ENCODE data around the gene PNPLA5. TPM values are rescaled to one million over a fixed set of nuclear protein-coding genes. Genes with fewer than 3 reads are reported as not detected.

Gene PNPLA5
- total and polyA plus RNA-seq, 2 donors: not detected

DNA sequence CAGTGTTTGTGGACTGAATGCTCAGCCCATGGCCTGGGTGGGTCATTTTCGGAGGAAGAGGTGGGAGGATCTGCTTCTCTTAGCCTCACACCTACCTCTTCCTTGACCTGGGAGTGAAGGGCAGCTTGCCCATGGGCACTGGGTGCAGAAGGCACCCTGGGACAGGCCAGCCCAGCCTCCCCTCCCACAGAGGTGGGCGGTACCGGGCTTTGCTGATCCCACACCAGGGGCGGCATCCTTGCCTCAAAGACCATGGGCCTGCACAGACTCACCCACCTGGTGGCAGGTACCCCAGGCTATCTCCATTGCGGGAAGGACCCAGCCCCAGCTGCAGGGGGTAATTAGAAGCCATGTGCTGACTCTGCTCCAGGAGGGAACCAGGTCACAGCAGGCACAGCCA, 1.5 kb upstream of the PNPLA5 start:
- no peak for DNase-seq (ENCODE audit: extremely low spot score)
- 73% methylated on average over 5 of the region's 5 CpGs for WGBS
- Histone ChIP-seq H3K4me3 (ENCODE audit: low read depth, low read length) (no peak overlapping the region), H3K36me3 (ENCODE audit: insufficient read depth) (no peaks in the 10 kb centered on the region), H3K4me1 (ENCODE audit: insufficient read depth) (no peaks in the 10 kb centered on the region), H3K27ac (ENCODE audit: low read depth) (no peak overlapping the region)

DNA sequence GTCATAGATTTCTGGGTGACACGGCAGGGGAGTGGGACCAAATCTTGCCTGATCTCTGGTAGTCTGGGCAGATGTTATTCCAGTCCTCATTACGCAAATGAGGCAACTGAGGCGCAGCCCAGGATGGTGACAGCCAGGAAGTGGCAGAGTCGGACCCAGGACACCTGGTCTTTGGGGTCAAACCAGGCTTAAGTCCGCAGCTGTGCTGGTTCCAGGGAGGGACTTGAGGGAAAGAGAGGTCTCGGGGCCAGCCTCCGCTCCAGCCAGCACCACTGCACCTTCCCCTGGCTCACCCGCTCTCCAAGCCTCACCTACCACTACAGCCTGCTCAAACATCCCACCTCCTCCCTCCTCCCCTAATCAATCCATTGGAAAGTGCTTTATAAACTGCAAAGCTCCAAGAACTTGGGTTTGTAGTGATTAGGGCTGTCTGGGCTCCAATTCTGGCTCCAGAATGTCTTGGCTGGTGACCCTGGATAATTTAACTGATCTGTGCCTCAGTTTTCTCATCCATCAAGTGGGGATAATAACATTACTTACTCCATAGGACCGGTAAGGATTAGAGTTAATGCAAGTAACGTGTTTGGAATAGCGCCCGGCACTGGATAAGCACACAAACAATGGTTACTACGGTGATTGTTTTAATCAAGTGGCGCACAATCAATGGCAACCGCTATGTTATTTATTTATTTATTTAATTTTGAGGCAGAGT, 526 bp upstream of the PNPLA5 start:
- WGBS: 45% methylated on average over 15 of the region's 15 CpGs
- no peak overlapping the region for H3K4me3 ChIP-seq (ENCODE audit: low read depth, low read length)
- no peak for DNase-seq (ENCODE audit: extremely low spot score)
- no peaks in the 10 kb centered on the region for H3K4me1 ChIP-seq (ENCODE audit: insufficient read depth)
- no peaks in the 10 kb centered on the region for H3K36me3 ChIP-seq (ENCODE audit: insufficient read depth)
- H3K27ac ChIP-seq (ENCODE audit: low read depth): no peak overlapping the region

DNA sequence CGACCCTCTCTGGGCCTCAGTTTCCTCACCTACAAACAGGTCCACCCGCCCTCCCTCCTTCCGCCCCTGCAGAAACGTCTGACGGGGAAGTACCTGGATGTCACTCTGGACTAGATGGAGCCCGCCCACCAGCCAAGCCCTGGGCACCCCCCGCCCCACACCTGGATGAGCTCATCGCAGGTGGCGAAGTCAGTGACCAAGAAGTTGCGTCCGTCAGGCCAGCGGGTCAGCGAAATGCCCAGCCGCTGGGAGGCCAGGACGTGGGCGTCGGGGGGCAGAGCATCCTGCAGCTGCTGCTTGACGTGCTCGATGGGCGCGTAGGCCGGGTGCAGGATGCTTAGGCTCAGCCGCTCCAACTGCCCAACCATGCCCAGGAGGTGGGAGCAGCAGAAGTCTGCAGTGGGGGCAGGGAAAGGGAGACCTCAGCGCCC, 897 bp downstream of the PNPLA5 start:
- Histone ChIP-seq H3K4me3 (ENCODE audit: low read depth, low read length) (no peak overlapping the region), H3K4me1 (ENCODE audit: insufficient read depth) (no peaks in the 10 kb centered on the region), H3K27ac (ENCODE audit: low read depth) (no peak overlapping the region), H3K36me3 (ENCODE audit: insufficient read depth) (no peaks in the 10 kb centered on the region)
- 16% methylated on average over 24 of the region's 24 CpGs for WGBS
- DNase-seq (ENCODE audit: extremely low spot score): no peak

DNA sequence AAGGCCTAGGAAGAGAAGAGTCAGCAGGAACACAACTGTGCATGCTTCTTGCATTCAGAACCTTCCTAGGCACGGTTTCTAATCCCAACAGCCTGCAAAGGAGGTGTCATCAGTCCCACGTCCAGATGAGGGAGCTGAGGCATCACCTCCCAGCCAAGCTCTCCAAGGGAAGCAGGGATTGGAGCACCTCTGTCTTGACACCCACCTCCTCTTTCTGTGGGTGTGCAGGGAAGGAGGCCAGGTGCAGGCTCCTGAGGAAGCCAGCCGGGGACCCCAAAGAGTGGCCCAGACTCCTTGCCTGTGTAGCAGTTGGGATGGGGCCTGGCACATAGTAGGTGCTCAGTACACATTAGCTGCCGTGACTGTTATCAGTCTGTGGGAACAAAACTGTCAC, 2.0 kb downstream of the PNPLA5 start:
- no peaks in the 10 kb centered on the region for H3K36me3 ChIP-seq (ENCODE audit: insufficient read depth)
- 42% methylated on average over 4 of the region's 4 CpGs for WGBS
- DNase-seq (ENCODE audit: extremely low spot score): no peak
- no peaks in the 10 kb centered on the region for H3K4me1 ChIP-seq (ENCODE audit: insufficient read depth)
- H3K4me3 ChIP-seq (ENCODE audit: low read depth, low read length): no peak overlapping the region
- H3K27ac ChIP-seq (ENCODE audit: low read depth): no peak overlapping the region

DNA sequence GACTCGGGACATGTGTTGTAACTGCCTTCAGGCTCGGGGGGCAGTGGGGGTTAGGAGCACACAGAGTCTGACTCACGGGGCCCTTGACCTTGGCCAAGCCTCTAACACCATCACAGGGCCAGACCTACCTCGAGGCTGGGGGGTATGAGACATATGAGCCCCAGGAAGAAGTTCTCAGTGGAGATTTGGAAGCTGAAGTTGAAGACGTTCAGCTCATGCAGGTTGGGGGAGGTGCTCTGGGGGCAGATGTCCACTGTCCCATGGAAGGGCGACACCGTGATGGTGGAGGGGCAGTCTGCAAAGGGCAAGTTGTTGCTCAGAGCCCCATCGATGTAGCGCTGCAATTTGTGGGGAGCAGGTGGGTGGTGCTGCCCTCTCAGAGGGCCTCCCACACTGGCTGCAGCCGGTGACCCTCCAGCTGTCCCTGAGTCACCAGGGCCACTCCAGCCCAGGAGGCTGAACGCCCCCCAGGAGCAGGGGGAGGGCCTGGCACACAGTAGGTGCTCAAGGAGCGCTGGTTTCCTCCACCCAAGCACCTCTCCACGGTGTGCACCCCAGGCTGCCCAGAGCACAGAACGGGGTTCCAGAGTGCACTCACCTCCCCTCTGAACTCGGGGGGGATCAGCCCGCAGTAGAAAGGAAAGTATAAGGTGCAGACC, 2.5 kb downstream of the PNPLA5 start:
- WGBS: 75% methylated on average over 16 of the region's 16 CpGs
- no peak for DNase-seq (ENCODE audit: extremely low spot score)
- Histone ChIP-seq H3K27ac (ENCODE audit: low read depth) (no peak overlapping the region), H3K4me1 (ENCODE audit: insufficient read depth) (no peaks in the 10 kb centered on the region), H3K4me3 (ENCODE audit: low read depth, low read length) (no peak overlapping the region), H3K36me3 (ENCODE audit: insufficient read depth) (no peaks in the 10 kb centered on the region)

DNA sequence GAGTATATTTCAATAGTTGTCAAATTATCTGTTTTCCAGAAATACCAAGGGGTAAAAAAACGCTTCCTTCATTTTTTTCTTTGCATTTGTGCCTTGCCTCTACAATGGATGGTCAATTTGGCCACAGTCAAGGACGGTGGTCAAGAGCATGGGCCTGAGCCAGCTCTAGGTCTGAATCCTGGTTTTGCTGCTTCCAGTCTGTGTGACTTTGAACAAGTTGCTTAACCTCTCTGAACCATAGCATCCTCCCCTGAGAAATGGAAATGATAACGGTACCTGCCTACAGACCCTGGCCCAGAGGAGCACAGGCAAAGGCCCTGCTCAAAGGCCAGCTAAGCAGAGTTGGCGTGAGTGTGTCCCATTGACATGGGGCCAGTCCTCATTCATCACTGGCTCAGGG, 3.1 kb downstream of the PNPLA5 start:
- H3K36me3 ChIP-seq (ENCODE audit: insufficient read depth): no peaks in the 10 kb centered on the region
- no peak overlapping the region for H3K4me3 ChIP-seq (ENCODE audit: low read depth, low read length)
- WGBS: 82% methylated on average over 4 of the region's 4 CpGs
- no peak overlapping the region for H3K27ac ChIP-seq (ENCODE audit: low read depth)
- H3K4me1 ChIP-seq (ENCODE audit: insufficient read depth): no peaks in the 10 kb centered on the region
- no peak for DNase-seq (ENCODE audit: extremely low spot score)

DNA sequence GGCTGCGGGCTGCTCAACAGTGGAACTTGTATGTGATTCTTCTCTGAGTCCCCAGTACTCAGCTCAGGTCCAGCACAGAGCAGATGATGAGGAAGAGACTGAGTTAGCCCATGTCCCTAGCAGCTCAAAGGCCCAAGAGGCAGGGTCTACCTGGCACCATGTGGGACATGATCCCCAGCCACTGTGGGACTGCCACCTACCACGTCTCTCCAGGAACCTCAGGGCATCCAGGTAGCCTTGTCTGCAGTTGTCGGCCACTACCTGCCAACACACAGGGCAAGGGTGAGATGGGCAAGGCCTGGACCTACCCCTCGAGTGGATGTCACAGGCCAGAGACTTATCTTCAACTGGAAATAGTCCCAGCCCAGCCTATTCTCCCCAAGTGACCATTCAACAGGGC, 4.4 kb downstream of the PNPLA5 start:
- DNase-seq (ENCODE audit: extremely low spot score): no peak
- Histone ChIP-seq H3K4me1 (ENCODE audit: insufficient read depth) (no peaks in the 10 kb centered on the region), H3K27ac (ENCODE audit: low read depth) (no peak overlapping the region), H3K4me3 (ENCODE audit: low read depth, low read length) (no peak overlapping the region), H3K36me3 (ENCODE audit: insufficient read depth) (no peaks in the 10 kb centered on the region)
- WGBS: 72% methylated on average over 4 of the region's 4 CpGs

DNA sequence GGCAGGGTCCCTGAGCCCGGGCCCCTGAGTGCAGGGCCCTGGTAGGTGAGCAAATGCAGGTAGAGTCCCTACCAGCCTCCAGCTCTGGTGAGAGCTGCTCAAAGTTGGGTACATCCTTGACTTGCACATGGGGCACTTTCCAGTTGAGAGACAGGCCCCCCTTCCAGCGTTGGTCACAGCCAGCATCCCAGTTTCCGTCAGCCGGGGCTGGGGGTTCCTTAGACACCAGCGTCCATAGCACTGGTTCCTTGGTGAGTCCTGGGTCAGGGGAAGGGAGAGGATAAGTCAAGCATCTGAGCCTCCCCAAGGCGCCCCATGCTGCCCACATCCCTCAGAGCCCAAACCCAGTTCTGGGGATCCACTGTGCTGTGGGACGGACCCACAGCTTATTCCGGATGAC, 5.6 kb downstream of the PNPLA5 start:
- H3K4me1 ChIP-seq (ENCODE audit: insufficient read depth): no peaks in the 10 kb centered on the region
- DNase-seq (ENCODE audit: extremely low spot score): no peak
- H3K4me3 ChIP-seq (ENCODE audit: low read depth, low read length): no peak overlapping the region
- H3K36me3 ChIP-seq (ENCODE audit: insufficient read depth): no peaks in the 10 kb centered on the region
- H3K27ac ChIP-seq (ENCODE audit: low read depth): no peak overlapping the region
- 63% methylated on average over 8 of the region's 8 CpGs for WGBS

DNA sequence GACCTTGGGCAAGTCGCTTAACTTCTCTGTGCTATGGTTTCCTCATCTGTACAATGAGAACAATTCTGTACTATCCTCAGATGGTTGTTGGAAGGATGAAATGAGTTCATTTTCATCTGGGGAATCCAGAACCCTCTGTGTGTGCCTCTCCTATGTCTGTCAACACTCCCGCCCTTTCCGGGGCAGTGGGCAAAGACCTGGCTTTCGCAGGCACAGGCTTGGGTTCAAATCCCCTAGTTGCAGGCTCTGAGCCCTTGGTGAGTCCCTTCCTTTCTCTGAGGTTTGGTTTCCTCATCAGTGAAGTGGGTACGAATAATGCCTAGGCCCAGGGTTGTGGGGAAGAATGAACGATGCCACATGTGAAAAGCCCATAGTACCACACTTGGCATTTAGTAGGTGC, 6.0 kb downstream of the PNPLA5 start:
- Histone ChIP-seq H3K27ac (ENCODE audit: low read depth) (no peak overlapping the region), H3K36me3 (ENCODE audit: insufficient read depth) (no peaks in the 10 kb centered on the region), H3K4me1 (ENCODE audit: insufficient read depth) (no peaks in the 10 kb centered on the region), H3K4me3 (ENCODE audit: low read depth, low read length) (no peak overlapping the region)
- no peak for DNase-seq (ENCODE audit: extremely low spot score)
- 91% methylated on average over 6 of the region's 6 CpGs for WGBS

DNA sequence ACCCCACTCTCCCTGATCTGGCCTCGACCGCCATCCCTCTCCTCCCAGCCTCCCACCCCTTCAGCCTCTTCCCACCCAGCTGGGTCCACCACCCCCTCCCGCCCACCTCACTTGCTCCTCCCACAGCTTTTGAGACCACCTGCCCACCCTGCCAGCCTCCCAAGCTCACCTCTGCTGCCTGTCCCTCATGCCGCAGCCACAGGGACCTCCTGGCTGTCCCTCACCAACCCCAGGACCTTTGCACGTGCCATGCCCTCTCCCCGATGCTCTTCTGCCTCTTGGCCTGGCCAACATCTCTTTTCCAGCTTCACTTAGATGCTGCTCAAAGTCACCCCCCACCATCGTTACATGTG, 6.5 kb downstream of the PNPLA5 start:
- Histone ChIP-seq H3K4me3 (ENCODE audit: low read depth, low read length) (no peak overlapping the region), H3K4me1 (ENCODE audit: insufficient read depth) (no peaks in the 10 kb centered on the region), H3K36me3 (ENCODE audit: insufficient read depth) (no peaks in the 10 kb centered on the region), H3K27ac (ENCODE audit: low read depth) (no peak overlapping the region)
- WGBS: 68% methylated on average over 7 of the region's 7 CpGs
- DNase-seq (ENCODE audit: extremely low spot score): no peak

DNA sequence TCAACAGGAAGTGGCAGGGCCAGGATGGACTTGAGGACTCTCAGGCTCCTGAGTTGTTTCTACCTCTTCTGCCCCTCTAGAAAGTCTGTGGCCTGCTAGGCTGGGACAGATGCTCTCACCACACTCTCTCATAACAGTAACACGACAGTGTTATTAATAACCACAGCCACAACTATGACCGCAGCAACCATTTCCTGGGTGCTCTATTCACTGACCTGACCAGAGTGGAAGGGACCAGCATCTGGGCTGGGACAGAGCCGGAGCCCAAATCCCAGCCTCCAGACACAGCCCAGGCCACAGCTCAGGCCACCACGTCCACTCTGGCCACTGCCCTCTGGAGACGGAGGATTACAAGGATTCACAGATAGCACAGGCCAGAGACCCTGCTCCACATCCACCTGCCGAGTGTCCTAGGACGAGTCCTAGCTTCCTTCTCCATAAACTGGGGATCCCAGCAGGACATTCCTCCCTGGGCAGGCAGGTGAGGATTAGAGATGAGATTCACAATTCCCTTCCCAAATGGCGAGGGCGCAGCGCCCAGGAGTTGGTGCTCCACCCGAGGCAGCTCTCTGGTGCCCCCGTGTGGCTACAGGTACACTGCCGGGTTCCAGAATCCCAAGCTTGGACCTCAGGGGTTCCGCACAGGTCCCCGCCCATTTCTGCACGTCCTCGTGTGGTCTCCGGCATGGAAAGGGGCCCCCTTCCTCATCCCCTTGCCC, 7.1 kb downstream of the PNPLA5 start:
- no peaks in the 10 kb centered on the region for H3K36me3 ChIP-seq (ENCODE audit: insufficient read depth)
- H3K4me3 ChIP-seq (ENCODE audit: low read depth, low read length): no peak overlapping the region
- WGBS: 23% methylated on average over 18 of the region's 18 CpGs
- DNase-seq (ENCODE audit: extremely low spot score): no peak
- no peak overlapping the region for H3K27ac ChIP-seq (ENCODE audit: low read depth)
- no peaks in the 10 kb centered on the region for H3K4me1 ChIP-seq (ENCODE audit: insufficient read depth)

DNA sequence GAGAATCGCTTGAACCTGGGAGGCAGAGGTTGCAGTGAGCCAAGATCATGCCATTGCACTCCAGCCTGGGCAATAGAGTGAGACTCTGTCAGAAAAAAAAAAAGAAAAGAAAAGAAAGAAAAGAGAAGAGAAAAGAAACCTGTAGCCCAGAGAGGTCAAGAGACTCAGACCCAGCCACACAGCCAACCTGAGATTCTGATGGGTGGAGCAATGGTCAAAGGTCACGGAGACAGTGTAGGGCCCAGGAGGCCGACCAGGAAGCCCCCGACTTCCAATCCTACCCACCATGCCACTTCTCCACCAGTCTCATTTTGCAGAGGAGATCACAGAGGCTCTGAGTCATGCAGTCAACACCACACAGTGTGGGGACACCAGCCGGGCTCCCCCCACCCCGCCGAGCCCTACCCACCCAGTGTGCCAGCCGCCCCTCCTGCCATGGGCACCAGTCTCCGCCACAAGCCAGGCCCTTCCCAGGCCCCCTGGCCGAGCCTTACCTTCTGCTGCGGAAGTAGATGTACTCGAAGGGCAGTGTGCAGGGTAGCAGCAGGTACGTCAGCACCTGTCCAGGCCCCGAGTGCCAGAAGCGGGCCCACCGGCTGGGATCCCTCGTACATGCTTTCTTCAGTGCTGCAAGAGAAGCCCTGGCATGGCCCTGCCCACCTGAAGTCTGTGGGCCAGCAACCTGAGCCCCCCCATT, 7.9 kb downstream of the PNPLA5 start:
- Histone ChIP-seq H3K36me3 (ENCODE audit: insufficient read depth) (no peaks in the 10 kb centered on the region), H3K4me1 (ENCODE audit: insufficient read depth) (no peaks in the 10 kb centered on the region), H3K27ac (ENCODE audit: low read depth) (no peak overlapping the region), H3K4me3 (ENCODE audit: low read depth, low read length) (no peak overlapping the region)
- DNase-seq (ENCODE audit: extremely low spot score): no peak
- 91% methylated on average over 17 of the region's 17 CpGs for WGBS

DNA sequence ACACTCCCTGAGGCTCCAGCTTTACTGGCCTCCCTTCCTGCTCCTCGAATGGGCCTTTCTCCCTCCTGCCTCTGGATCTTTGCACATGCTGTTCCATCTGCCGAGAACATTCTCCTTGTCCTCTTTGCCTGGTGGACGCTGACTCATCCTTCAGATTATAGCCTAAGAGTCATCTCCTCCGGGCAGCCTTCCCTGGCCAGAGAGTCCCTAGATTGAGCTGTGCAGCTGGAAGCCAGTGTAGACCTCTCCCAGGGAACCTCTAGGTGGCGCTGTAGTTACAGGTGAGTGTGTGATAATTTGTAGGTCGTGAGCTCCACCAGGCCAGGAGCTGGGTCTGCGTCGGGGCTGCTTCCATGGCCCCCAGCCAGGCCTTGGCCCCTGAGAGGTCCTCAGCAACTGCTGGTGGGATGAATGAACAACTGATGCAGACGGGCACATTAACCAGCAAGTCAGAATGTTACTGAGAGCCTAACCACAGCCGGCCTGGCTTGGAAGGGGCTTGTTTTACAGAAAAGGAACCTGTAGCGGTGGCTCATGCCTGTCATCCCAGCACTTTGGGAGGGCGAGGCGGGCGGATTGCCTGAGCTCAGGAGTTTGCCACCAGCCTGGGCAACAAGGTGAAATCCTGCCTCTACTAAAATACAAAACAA, 8.7 kb downstream of the PNPLA5 start:
- Histone ChIP-seq H3K4me1 (ENCODE audit: insufficient read depth) (no peaks in the 10 kb centered on the region), H3K27ac (ENCODE audit: low read depth) (no peak overlapping the region), H3K4me3 (ENCODE audit: low read depth, low read length) (no peak overlapping the region), H3K36me3 (ENCODE audit: insufficient read depth) (no peaks in the 10 kb centered on the region)
- no peak for DNase-seq (ENCODE audit: extremely low spot score)
- WGBS: 41% methylated on average over 14 of the region's 14 CpGs
